ENCODE results near the gene AASDH. TPM values are rescaled to one million over a fixed set of nuclear protein-coding genes. Genes with fewer than 3 reads are reported as not detected.

AASDH gene
- total RNA-seq, 1 experiment from 2014 or later = 5.4 TPM

DNA sequence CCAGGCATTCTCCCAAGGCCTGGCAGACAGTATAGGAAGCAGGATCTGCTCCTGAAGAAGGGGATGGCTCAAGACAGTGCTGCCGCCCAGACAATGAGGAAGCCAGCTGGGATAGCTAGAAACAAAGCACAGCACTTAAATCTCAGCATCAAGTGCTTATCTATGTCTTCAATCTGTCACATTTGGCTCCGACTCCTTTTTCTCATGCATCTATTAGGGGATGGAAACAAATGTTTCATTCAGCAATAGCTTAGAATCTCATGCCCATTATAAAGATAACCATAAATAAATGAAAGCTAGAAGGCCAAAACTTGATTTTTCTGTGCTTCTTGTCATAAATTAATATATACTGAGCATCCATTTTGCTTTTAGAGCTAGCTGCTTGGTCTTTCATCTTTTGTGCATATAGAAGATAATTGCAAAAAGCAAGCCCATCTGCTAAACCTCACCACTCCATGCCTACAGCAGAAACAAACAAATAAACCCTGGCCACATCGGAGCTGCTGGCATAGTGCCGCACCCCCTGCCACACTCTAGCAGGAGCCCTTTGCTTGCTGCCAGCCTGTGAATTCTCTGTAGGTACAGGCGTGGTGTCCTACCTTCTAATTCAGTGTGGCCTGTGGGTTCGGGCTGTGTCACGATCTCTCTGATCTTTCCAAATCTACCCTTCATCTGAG is 75.9 kb downstream of the AASDH start:
- ATAC-seq = no peak
- Histone ChIP-seq H3K27me3 (ENCODE audit: control insufficient read depth, insufficient read depth, low read length) (no peaks in the 10 kb centered on the region), H3K36me3 (ENCODE audit: control insufficient read depth, insufficient read depth, low read length) (no peaks in the 10 kb centered on the region), H3K9me3 (ENCODE audit: control insufficient read depth, insufficient read depth, low read depth, low read length) (no peaks in the 10 kb centered on the region), H3K27ac (ENCODE audit: low read length) (no peak overlapping the region), H3K4me3 (ENCODE audit: low read depth in 2 of 2, low read length in 2 of 2) (no peak overlapping the region), H3K4me1 (ENCODE audit: control insufficient read depth, insufficient read depth, low read length) (no peaks in the 10 kb centered on the region)
- in situ Hi-C loops (cut with HindIII; ENCODE audit: low pct_unique_long_range_greater_than_20kb, low sequenced_read_pairs) = no loop called here
- no peak for DNase-seq (ENCODE audit: low read depth, low spot score)
- ChIA-PET CTCF (no interaction called here), POLR2A (no interaction called here)
- no TSS peak for BruUV-seq (replicated peaks)
- intact Hi-C loops (cut with micrococcal nuclease; ENCODE audit: unreplicated experiment) = no loop called here
- TF ChIP-seq REST (IDR thresholded peaks at IDR 0.05; ENCODE audit: insufficient read depth in 1 of 2, low read depth in 2 of 2, low read length in 1 of 2) (no peak), TCF7L2 (IDR thresholded peaks at IDR 0.05; ENCODE audit: low read depth, low read length) (no peak), POLR2AphosphoS5 (IDR thresholded peaks at IDR 0.05; ENCODE audit: low read depth, low read length) (no peak), SIN3A (IDR thresholded peaks at IDR 0.05; ENCODE audit: borderline replicate concordance, insufficient read depth, low read depth, low read length) (no peak)
- TF ChIP-seq, protein P1, sequence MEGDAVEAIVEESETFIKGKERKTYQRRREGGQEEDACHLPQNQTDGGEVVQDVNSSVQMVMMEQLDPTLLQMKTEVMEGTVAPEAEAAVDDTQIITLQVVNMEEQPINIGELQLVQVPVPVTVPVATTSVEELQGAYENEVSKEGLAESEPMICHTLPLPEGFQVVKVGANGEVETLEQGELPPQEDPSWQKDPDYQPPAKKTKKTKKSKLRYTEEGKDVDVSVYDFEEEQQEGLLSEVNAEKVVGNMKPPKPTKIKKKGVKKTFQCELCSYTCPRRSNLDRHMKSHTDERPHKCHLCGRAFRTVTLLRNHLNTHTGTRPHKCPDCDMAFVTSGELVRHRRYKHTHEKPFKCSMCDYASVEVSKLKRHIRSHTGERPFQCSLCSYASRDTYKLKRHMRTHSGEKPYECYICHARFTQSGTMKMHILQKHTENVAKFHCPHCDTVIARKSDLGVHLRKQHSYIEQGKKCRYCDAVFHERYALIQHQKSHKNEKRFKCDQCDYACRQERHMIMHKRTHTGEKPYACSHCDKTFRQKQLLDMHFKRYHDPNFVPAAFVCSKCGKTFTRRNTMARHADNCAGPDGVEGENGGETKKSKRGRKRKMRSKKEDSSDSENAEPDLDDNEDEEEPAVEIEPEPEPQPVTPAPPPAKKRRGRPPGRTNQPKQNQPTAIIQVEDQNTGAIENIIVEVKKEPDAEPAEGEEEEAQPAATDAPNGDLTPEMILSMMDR (IDR thresholded peaks at IDR 0.05) = no peak

- no peaks in the 10 kb centered on the region for H3K36me3 ChIP-seq (ENCODE audit: control insufficient read depth, insufficient read depth, low read length)
- H3K4me3 ChIP-seq (ENCODE audit: low read depth in 2 of 2, low read length in 2 of 2) = no peak overlapping the region
- CTCF ChIA-PET = no interaction called here
- no peak for TF ChIP-seq SIN3A (IDR thresholded peaks at IDR 0.05; ENCODE audit: borderline replicate concordance, insufficient read depth, low read depth, low read length)
- TF ChIP-seq TCF7L2 (IDR thresholded peaks at IDR 0.05; ENCODE audit: low read depth, low read length) = no peak
- no peak for TF ChIP-seq REST (IDR thresholded peaks at IDR 0.05; ENCODE audit: insufficient read depth in 1 of 2, low read depth in 2 of 2, low read length in 1 of 2)
- TF ChIP-seq POLR2AphosphoS5 (IDR thresholded peaks at IDR 0.05; ENCODE audit: low read depth, low read length) = no peak
- TF ChIP-seq, protein P1 (IDR thresholded peaks at IDR 0.05) = no peak
- DNase-seq (ENCODE audit: low read depth, low spot score) = no peak
- no peaks in the 10 kb centered on the region for H3K27me3 ChIP-seq (ENCODE audit: control insufficient read depth, insufficient read depth, low read length)
- H3K4me1 ChIP-seq (ENCODE audit: control insufficient read depth, insufficient read depth, low read length) = no peaks in the 10 kb centered on the region
- POLR2A ChIA-PET = no interaction called here
- in situ Hi-C loops (cut with HindIII; ENCODE audit: low pct_unique_long_range_greater_than_20kb, low sequenced_read_pairs) = no loop called here
- BruUV-seq (replicated peaks) = no TSS peak
- no peak for ATAC-seq
- H3K27ac ChIP-seq (ENCODE audit: low read length) = no peak overlapping the region
- intact Hi-C loops (cut with micrococcal nuclease; ENCODE audit: unreplicated experiment) = no loop called here
- no peaks in the 10 kb centered on the region for H3K9me3 ChIP-seq (ENCODE audit: control insufficient read depth, insufficient read depth, low read depth, low read length)
These were observed 76.7 kb downstream of the AASDH start for GRCh38 chr4:56310401-56311125.

All from Panc1 (cell line).